ENCODE measurements around the gene SMIM13. TPM values are rescaled to one million over a fixed set of nuclear protein-coding genes. Genes with fewer than 3 reads are reported as not detected.

The SMIM13 gene
- polyA plus RNA-seq, 2 donors: 2.1 to 2.9 TPM

- no peaks in the 10 kb centered on the region for H3K36me3 ChIP-seq (ENCODE audit: control insufficient read depth in 2 of 2, insufficient read depth in 2 of 2, low read length in 1 of 2)
- H3K9me3 ChIP-seq (ENCODE audit: control insufficient read depth in 2 of 2, insufficient read depth in 1 of 2, low read depth in 1 of 2, low read length in 1 of 2): no peaks in the 10 kb centered on the region
- WGBS, 2 donors: 50 to 60% methylated on average over 10 of the region's 10 CpGs
- H3K4me3 ChIP-seq (ENCODE audit: low read depth in 1 of 2, low read length in 2 of 2): no peak overlapping the region
- no peaks in the 10 kb centered on the region for H3K27me3 ChIP-seq (ENCODE audit: control insufficient read depth in 1 of 2, insufficient read depth in 2 of 2, low read length in 2 of 2)
- peak overlapping the region in 1 of 2 donors; percentile 20 for H3K27ac ChIP-seq (ENCODE audit: low read depth in 2 of 2, low read length in 1 of 2)
- H3K4me1 ChIP-seq (ENCODE audit: control insufficient read depth in 2 of 2, insufficient read depth in 2 of 2, low read length in 1 of 2): no peaks in the 10 kb centered on the region
Observed at GRCh38 chr6:11143394-11144371, 50.0 kb downstream of the SMIM13 start.

- no peaks in the 10 kb centered on the region for H3K4me1 ChIP-seq (ENCODE audit: control insufficient read depth in 2 of 2, insufficient read depth in 2 of 2, low read length in 1 of 2)
- no peaks in the 10 kb centered on the region for H3K36me3 ChIP-seq (ENCODE audit: control insufficient read depth in 2 of 2, insufficient read depth in 2 of 2, low read length in 1 of 2)
- 18 to 25% methylated on average over 6 of the region's 6 CpGs for WGBS, 2 donors
- H3K27me3 ChIP-seq (ENCODE audit: control insufficient read depth in 1 of 2, insufficient read depth in 2 of 2, low read length in 2 of 2): no peaks in the 10 kb centered on the region
- no peak overlapping the region for H3K4me3 ChIP-seq (ENCODE audit: low read depth in 1 of 2, low read length in 2 of 2)
- H3K27ac ChIP-seq (ENCODE audit: low read depth in 2 of 2, low read length in 1 of 2): peak overlapping the region in 1 of 2 donors; percentile 16
- no peaks in the 10 kb centered on the region for H3K9me3 ChIP-seq (ENCODE audit: control insufficient read depth in 2 of 2, insufficient read depth in 1 of 2, low read depth in 1 of 2, low read length in 1 of 2)
Observed at GRCh38 chr6:11144393-11144851, 50.8 kb downstream of the SMIM13 start.

DNA sequence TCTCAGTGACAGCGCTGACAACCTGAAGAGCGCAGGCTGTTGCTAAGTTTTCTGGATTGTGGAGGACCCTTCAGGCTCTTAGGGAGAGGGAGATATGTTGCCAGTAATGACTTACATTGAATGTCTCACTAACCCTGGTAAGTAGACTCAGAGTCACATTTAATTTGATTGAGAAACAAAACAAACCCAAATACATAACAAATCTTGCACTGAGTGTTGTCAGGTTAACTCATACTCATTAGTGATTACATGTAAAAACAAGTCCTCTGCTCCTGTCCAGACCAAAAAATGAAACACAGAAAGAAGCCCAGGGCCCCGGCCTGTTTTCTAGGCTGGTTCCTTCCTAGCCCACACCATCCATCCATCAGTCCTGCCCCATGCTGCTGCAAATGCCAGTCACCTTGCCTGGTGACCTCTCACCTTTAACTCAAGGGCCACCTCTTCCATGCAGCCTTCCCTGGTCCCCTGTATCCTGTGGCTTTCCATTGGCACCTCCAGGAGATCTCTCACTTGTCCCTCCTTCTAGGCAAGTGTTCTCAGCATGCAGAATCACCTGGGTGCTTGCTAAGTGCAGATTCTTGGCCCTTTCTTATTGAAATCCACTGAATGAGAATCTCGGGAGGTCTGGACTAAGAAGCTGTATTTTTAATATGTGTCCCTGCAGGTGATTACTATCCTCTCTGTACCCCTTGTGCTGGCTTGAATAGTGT, 52.6 kb downstream of the SMIM13 start:
- H3K4me3 ChIP-seq (ENCODE audit: low read depth in 1 of 2, low read length in 2 of 2): no peak overlapping the region
- H3K9me3 ChIP-seq (ENCODE audit: control insufficient read depth in 2 of 2, insufficient read depth in 1 of 2, low read depth in 1 of 2, low read length in 1 of 2): no peaks in the 10 kb centered on the region
- H3K27ac ChIP-seq (ENCODE audit: low read depth in 2 of 2, low read length in 1 of 2): no peak overlapping the region
- H3K4me1 ChIP-seq (ENCODE audit: control insufficient read depth in 2 of 2, insufficient read depth in 2 of 2, low read length in 1 of 2): peaks cover 0 to 2% of the 10 kb centered on the region in 2 donors
- 87 to 91% methylated on average over 4 of the region's 4 CpGs for WGBS, 2 donors
- no peaks in the 10 kb centered on the region for H3K36me3 ChIP-seq (ENCODE audit: control insufficient read depth in 2 of 2, insufficient read depth in 2 of 2, low read length in 1 of 2)
- H3K27me3 ChIP-seq (ENCODE audit: control insufficient read depth in 1 of 2, insufficient read depth in 2 of 2, low read length in 2 of 2): no peaks in the 10 kb centered on the region

GRCh38 chr6:11149551-11149950, 55.9 kb downstream of the SMIM13 start:
- Histone ChIP-seq H3K4me3 (ENCODE audit: low read depth in 1 of 2, low read length in 2 of 2) (no peak overlapping the region), H3K36me3 (ENCODE audit: control insufficient read depth in 2 of 2, insufficient read depth in 2 of 2, low read length in 1 of 2) (no peaks in the 10 kb centered on the region), H3K4me1 (ENCODE audit: control insufficient read depth in 2 of 2, insufficient read depth in 2 of 2, low read length in 1 of 2) (peaks cover 0 to 2% of the 10 kb centered on the region in 2 donors), H3K27ac (ENCODE audit: low read depth in 2 of 2, low read length in 1 of 2) (no peak overlapping the region), H3K9me3 (ENCODE audit: control insufficient read depth in 2 of 2, insufficient read depth in 1 of 2, low read depth in 1 of 2, low read length in 1 of 2) (no peaks in the 10 kb centered on the region), H3K27me3 (ENCODE audit: control insufficient read depth in 1 of 2, insufficient read depth in 2 of 2, low read length in 2 of 2) (no peaks in the 10 kb centered on the region)
- WGBS, 2 donors: 96% methylated on average over 3 of the region's 3 CpGs

GRCh38 chr6:11151488-11151887, 57.9 kb downstream of the SMIM13 start:
- H3K9me3 ChIP-seq (ENCODE audit: control insufficient read depth in 2 of 2, insufficient read depth in 1 of 2, low read depth in 1 of 2, low read length in 1 of 2): no peaks in the 10 kb centered on the region
- H3K4me3 ChIP-seq (ENCODE audit: low read depth in 1 of 2, low read length in 2 of 2): no peak overlapping the region
- no peaks in the 10 kb centered on the region for H3K36me3 ChIP-seq (ENCODE audit: control insufficient read depth in 2 of 2, insufficient read depth in 2 of 2, low read length in 1 of 2)
- no peak overlapping the region for H3K27ac ChIP-seq (ENCODE audit: low read depth in 2 of 2, low read length in 1 of 2)
- no peaks in the 10 kb centered on the region for H3K27me3 ChIP-seq (ENCODE audit: control insufficient read depth in 1 of 2, insufficient read depth in 2 of 2, low read length in 2 of 2)
- H3K4me1 ChIP-seq (ENCODE audit: control insufficient read depth in 2 of 2, insufficient read depth in 2 of 2, low read length in 1 of 2): peaks cover 0 to 2% of the 10 kb centered on the region in 2 donors
- WGBS, 2 donors: 93 to 94% methylated on average over 1 of the region's 1 CpG

- Histone ChIP-seq H3K4me1 (ENCODE audit: control insufficient read depth in 2 of 2, insufficient read depth in 2 of 2, low read length in 1 of 2) (peaks cover 0 to 2% of the 10 kb centered on the region in 2 donors), H3K9me3 (ENCODE audit: control insufficient read depth in 2 of 2, insufficient read depth in 1 of 2, low read depth in 1 of 2, low read length in 1 of 2) (no peaks in the 10 kb centered on the region), H3K36me3 (ENCODE audit: control insufficient read depth in 2 of 2, insufficient read depth in 2 of 2, low read length in 1 of 2) (no peaks in the 10 kb centered on the region), H3K27me3 (ENCODE audit: control insufficient read depth in 1 of 2, insufficient read depth in 2 of 2, low read length in 2 of 2) (no peaks in the 10 kb centered on the region), H3K4me3 (ENCODE audit: low read depth in 1 of 2, low read length in 2 of 2) (no peak overlapping the region), H3K27ac (ENCODE audit: low read depth in 2 of 2, low read length in 1 of 2) (no peak overlapping the region)
Observed at GRCh38 chr6:11152581-11152980, 58.9 kb downstream of the SMIM13 start.

- no peaks in the 10 kb centered on the region for H3K36me3 ChIP-seq (ENCODE audit: control insufficient read depth in 2 of 2, insufficient read depth in 2 of 2, low read length in 1 of 2)
- no peaks in the 10 kb centered on the region for H3K27me3 ChIP-seq (ENCODE audit: control insufficient read depth in 1 of 2, insufficient read depth in 2 of 2, low read length in 2 of 2)
- H3K27ac ChIP-seq (ENCODE audit: low read depth in 2 of 2, low read length in 1 of 2): no peak overlapping the region
- peaks cover 0 to 2% of the 10 kb centered on the region in 2 donors for H3K4me1 ChIP-seq (ENCODE audit: control insufficient read depth in 2 of 2, insufficient read depth in 2 of 2, low read length in 1 of 2)
- H3K9me3 ChIP-seq (ENCODE audit: control insufficient read depth in 2 of 2, insufficient read depth in 1 of 2, low read depth in 1 of 2, low read length in 1 of 2): no peaks in the 10 kb centered on the region
- WGBS, 2 donors: 97 to 99% methylated on average over 6 of the region's 6 CpGs
- H3K4me3 ChIP-seq (ENCODE audit: low read depth in 1 of 2, low read length in 2 of 2): no peak overlapping the region
Observed at GRCh38 chr6:11153447-11153846, 59.8 kb downstream of the SMIM13 start.

DNA sequence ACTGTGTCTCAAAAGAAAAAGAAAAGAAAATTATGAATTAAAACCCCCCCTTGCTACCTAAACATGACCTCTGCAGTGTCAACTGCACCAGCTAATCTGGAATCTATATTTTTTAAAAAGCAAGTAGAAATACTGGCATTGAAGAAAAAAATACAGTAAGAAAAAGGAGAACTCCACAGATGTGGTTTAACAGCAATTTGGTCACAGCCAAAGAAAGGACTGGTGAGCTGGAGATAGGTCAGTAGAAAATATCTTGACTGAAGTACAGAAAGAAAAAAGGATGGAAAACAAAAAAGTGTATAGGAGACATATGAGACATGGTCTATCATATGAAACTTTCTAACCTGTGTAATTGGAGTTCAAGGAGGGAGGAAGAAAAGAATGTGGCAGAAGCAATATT, 62.0 kb downstream of the SMIM13 start:
- Histone ChIP-seq H3K4me3 (ENCODE audit: low read depth in 1 of 2, low read length in 2 of 2) (no peak overlapping the region), H3K27me3 (ENCODE audit: control insufficient read depth in 1 of 2, insufficient read depth in 2 of 2, low read length in 2 of 2) (no peaks in the 10 kb centered on the region), H3K9me3 (ENCODE audit: control insufficient read depth in 2 of 2, insufficient read depth in 1 of 2, low read depth in 1 of 2, low read length in 1 of 2) (no peaks in the 10 kb centered on the region), H3K36me3 (ENCODE audit: control insufficient read depth in 2 of 2, insufficient read depth in 2 of 2, low read length in 1 of 2) (no peaks in the 10 kb centered on the region), H3K4me1 (ENCODE audit: control insufficient read depth in 2 of 2, insufficient read depth in 2 of 2, low read length in 1 of 2) (no peaks in the 10 kb centered on the region), H3K27ac (ENCODE audit: low read depth in 2 of 2, low read length in 1 of 2) (no peak overlapping the region)

GRCh38 chr6:11160199-11160598, 66.6 kb downstream of the SMIM13 start:
- Histone ChIP-seq H3K36me3 (ENCODE audit: control insufficient read depth in 2 of 2, insufficient read depth in 2 of 2, low read length in 1 of 2) (no peaks in the 10 kb centered on the region), H3K27me3 (ENCODE audit: control insufficient read depth in 1 of 2, insufficient read depth in 2 of 2, low read length in 2 of 2) (no peaks in the 10 kb centered on the region), H3K4me1 (ENCODE audit: control insufficient read depth in 2 of 2, insufficient read depth in 2 of 2, low read length in 1 of 2) (no peaks in the 10 kb centered on the region), H3K4me3 (ENCODE audit: low read depth in 1 of 2, low read length in 2 of 2) (no peak overlapping the region), H3K27ac (ENCODE audit: low read depth in 2 of 2, low read length in 1 of 2) (no peak overlapping the region), H3K9me3 (ENCODE audit: control insufficient read depth in 2 of 2, insufficient read depth in 1 of 2, low read depth in 1 of 2, low read length in 1 of 2) (no peaks in the 10 kb centered on the region)
- WGBS, 2 donors: 41 to 64% methylated on average over 1 of the region's 1 CpG

Measured in esophagus (tissue), 2 donors.